ENCODE data around the gene GPR158.
A peak's percentile ranks its signal among the peaks of the same experiment; 100 is the strongest.

GPR158 gene

GRCh38 chr10:25506821-25507335 lies 332.1 kb downstream of the GPR158 start:
- no peaks in the 10 kb centered on the region for H3K79me1 ChIP-seq (ENCODE audit: low read depth, low read length)
- H2BK15ac ChIP-seq (ENCODE audit: low read length), result no peak overlapping the region
- no peak overlapping the region for H3K4ac ChIP-seq (ENCODE audit: low read length)
- no peak overlapping the region for H3K9ac ChIP-seq (ENCODE audit: low read depth, low read length, poor library complexity)
- H4K8ac ChIP-seq (ENCODE audit: low read depth, low read length), result no peak overlapping the region
- no peak overlapping the region for H3K27ac ChIP-seq (replicated peaks; ENCODE audit: low read length)
- no peak overlapping the region for H4K91ac ChIP-seq (ENCODE audit: low read depth, low read length, poor library complexity)
- H3K23ac ChIP-seq (ENCODE audit: low read depth, low read length, poor library complexity), result no peak overlapping the region
- H3K4me2 ChIP-seq (ENCODE audit: insufficient read depth, low read length, poor library complexity, severe bottlenecking), result no peak overlapping the region
- H3K18ac ChIP-seq (ENCODE audit: low read length), result no peak overlapping the region
- H3K4me3 ChIP-seq (ENCODE audit: low read length in 2 of 2), result no peak overlapping the region
- WGBS, 2 donors (ENCODE audit: extremely low coverage in 2 of 2, insufficient read length in 2 of 2, insufficient replicate concordance in 1 of 2), result no CpG with 5 or more reads among the region's 2 CpGs
- H3K36me3 ChIP-seq (replicated peaks in 1 of 2; ENCODE audit: control insufficient read depth in 2 of 2, insufficient read depth in 2 of 2, low read length in 2 of 2), result no peaks in the 10 kb centered on the region
- no peak overlapping the region for H2AFZ ChIP-seq (ENCODE audit: low read length)
- no peak overlapping the region for H2BK5ac ChIP-seq (ENCODE audit: low read length)
- no peaks in the 10 kb centered on the region for H3K9me3 ChIP-seq (replicated peaks in 1 of 2; ENCODE audit: control insufficient read depth in 2 of 2, insufficient read depth in 1 of 2, low read depth in 1 of 2, low read length in 2 of 2)
- no peak overlapping the region for H2BK120ac ChIP-seq (ENCODE audit: low read depth, low read length)
- no peak overlapping the region for H3K14ac ChIP-seq (ENCODE audit: low read length)
- no peak for DNase-seq (ENCODE audit: low spot score)
- peaks cover 7 to 8% of the 10 kb centered on the region in 2 donors for H3K4me1 ChIP-seq (ENCODE audit: control insufficient read depth in 2 of 2, insufficient read depth in 1 of 2, low read depth in 1 of 2, low read length in 2 of 2)
- no peaks in the 10 kb centered on the region for H3K27me3 ChIP-seq (ENCODE audit: control insufficient read depth in 3 of 3, insufficient read depth in 3 of 3, low read depth in 1 of 3, low read length in 3 of 3)
- no peak overlapping the region for H2BK12ac ChIP-seq (ENCODE audit: low read length)
- H2AK5ac ChIP-seq (ENCODE audit: low read depth, low read length), result no peak overlapping the region

DNA sequence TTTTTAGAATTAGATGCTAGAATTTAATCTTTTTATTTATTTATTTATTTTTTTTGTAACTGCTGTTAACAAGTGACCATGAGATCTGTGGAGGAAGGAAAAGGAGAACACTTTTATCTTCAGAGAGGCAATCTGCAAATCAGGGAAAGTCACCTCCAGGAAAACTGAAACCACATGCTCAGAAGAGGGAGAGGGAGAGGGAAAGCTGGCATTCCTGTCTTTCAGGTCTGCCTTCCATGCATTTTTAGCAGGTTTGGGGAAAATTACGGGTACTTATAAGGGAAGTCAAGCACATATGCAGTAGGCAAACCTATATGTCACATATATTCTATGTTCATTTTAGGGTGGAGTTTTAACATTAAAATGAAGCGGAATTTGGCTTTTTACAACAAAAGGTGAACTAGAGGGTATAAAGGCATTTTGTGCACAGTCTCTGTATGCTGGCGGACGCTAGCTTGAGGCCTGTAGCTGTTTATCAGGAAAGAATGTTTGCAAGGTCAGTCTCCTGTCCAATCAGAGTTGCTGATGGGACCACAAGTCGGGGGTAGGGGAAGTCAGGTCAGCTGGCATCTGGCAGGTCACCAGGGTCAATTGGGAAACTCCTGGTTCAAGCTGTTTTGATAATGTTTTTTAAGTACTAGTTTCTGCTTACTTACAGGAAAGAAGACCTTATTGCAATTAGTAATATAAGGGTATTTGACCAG lies 333.5 kb downstream of the GPR158 start:
- H2BK15ac ChIP-seq (ENCODE audit: low read length), result no peak overlapping the region
- no peak overlapping the region for H2AK5ac ChIP-seq (ENCODE audit: low read depth, low read length)
- no peak overlapping the region for H2BK5ac ChIP-seq (ENCODE audit: low read length)
- no peak overlapping the region for H3K14ac ChIP-seq (ENCODE audit: low read length)
- H2BK120ac ChIP-seq (ENCODE audit: low read depth, low read length), result no peak overlapping the region
- H3K18ac ChIP-seq (ENCODE audit: low read length), result no peak overlapping the region
- no peak overlapping the region for H3K4me2 ChIP-seq (ENCODE audit: insufficient read depth, low read length, poor library complexity, severe bottlenecking)
- DNase-seq (ENCODE audit: low spot score), result no peak
- no peaks in the 10 kb centered on the region for H3K36me3 ChIP-seq (replicated peaks in 1 of 2; ENCODE audit: control insufficient read depth in 2 of 2, insufficient read depth in 2 of 2, low read length in 2 of 2)
- no peak overlapping the region for H4K91ac ChIP-seq (ENCODE audit: low read depth, low read length, poor library complexity)
- H3K4ac ChIP-seq (ENCODE audit: low read length), result no peak overlapping the region
- H3K9ac ChIP-seq (ENCODE audit: low read depth, low read length, poor library complexity), result no peak overlapping the region
- WGBS, 2 donors (ENCODE audit: extremely low coverage in 2 of 2, insufficient read length in 2 of 2, insufficient replicate concordance in 1 of 2), result no CpG with 5 or more reads among the region's 5 CpGs
- H3K27me3 ChIP-seq (ENCODE audit: control insufficient read depth in 3 of 3, insufficient read depth in 3 of 3, low read depth in 1 of 3, low read length in 3 of 3), result no peaks in the 10 kb centered on the region
- no peak overlapping the region for H2BK12ac ChIP-seq (ENCODE audit: low read length)
- no peaks in the 10 kb centered on the region for H3K9me3 ChIP-seq (replicated peaks in 1 of 2; ENCODE audit: control insufficient read depth in 2 of 2, insufficient read depth in 1 of 2, low read depth in 1 of 2, low read length in 2 of 2)
- H3K27ac ChIP-seq (replicated peaks; ENCODE audit: low read length), result no peak overlapping the region
- H3K4me1 ChIP-seq (ENCODE audit: control insufficient read depth in 2 of 2, insufficient read depth in 1 of 2, low read depth in 1 of 2, low read length in 2 of 2), result peaks cover 4 to 7% of the 10 kb centered on the region in 2 donors
- H3K23ac ChIP-seq (ENCODE audit: low read depth, low read length, poor library complexity), result no peak overlapping the region
- no peak overlapping the region for H4K8ac ChIP-seq (ENCODE audit: low read depth, low read length)
- H2AFZ ChIP-seq (ENCODE audit: low read length), result peak overlapping the region; percentile 66
- no peak overlapping the region for H3K4me3 ChIP-seq (ENCODE audit: low read length in 2 of 2)
- H3K79me1 ChIP-seq (ENCODE audit: low read depth, low read length), result no peaks in the 10 kb centered on the region

- Histone ChIP-seq H4K91ac (ENCODE audit: low read depth, low read length, poor library complexity) (no peak overlapping the region), H3K27me3 (ENCODE audit: control insufficient read depth in 3 of 3, insufficient read depth in 3 of 3, low read depth in 1 of 3, low read length in 3 of 3) (no peaks in the 10 kb centered on the region), H3K4me1 (ENCODE audit: control insufficient read depth in 2 of 2, insufficient read depth in 1 of 2, low read depth in 1 of 2, low read length in 2 of 2) (peaks cover 4 to 6% of the 10 kb centered on the region in 2 donors), H3K36me3 (replicated peaks in 1 of 2; ENCODE audit: control insufficient read depth in 2 of 2, insufficient read depth in 2 of 2, low read length in 2 of 2) (no peaks in the 10 kb centered on the region), H3K4me2 (ENCODE audit: insufficient read depth, low read length, poor library complexity, severe bottlenecking) (no peak overlapping the region), H2AFZ (ENCODE audit: low read length) (no peak overlapping the region), H3K18ac (ENCODE audit: low read length) (no peak overlapping the region), H3K9ac (ENCODE audit: low read depth, low read length, poor library complexity) (no peak overlapping the region), H3K14ac (ENCODE audit: low read length) (no peak overlapping the region), H4K8ac (ENCODE audit: low read depth, low read length) (no peak overlapping the region), H3K4ac (ENCODE audit: low read length) (no peak overlapping the region), H2BK120ac (ENCODE audit: low read depth, low read length) (no peak overlapping the region), H2BK15ac (ENCODE audit: low read length) (no peak overlapping the region), H2BK12ac (ENCODE audit: low read length) (no peak overlapping the region), H2AK5ac (ENCODE audit: low read depth, low read length) (no peak overlapping the region), H2BK5ac (ENCODE audit: low read length) (no peak overlapping the region), H3K23ac (ENCODE audit: low read depth, low read length, poor library complexity) (no peak overlapping the region), H3K4me3 (ENCODE audit: low read length in 2 of 2) (no peak overlapping the region), H3K79me1 (ENCODE audit: low read depth, low read length) (no peaks in the 10 kb centered on the region), H3K27ac (replicated peaks; ENCODE audit: low read length) (no peak overlapping the region), H3K9me3 (replicated peaks in 1 of 2; ENCODE audit: control insufficient read depth in 2 of 2, insufficient read depth in 1 of 2, low read depth in 1 of 2, low read length in 2 of 2) (no peaks in the 10 kb centered on the region)
- no peak for DNase-seq (ENCODE audit: low spot score)
- no CpG with 5 or more reads among the region's 6 CpGs for WGBS, 2 donors (ENCODE audit: extremely low coverage in 2 of 2, insufficient read length in 2 of 2, insufficient replicate concordance in 1 of 2)
Observed at GRCh38 chr10:25509151-25509550, 334.4 kb downstream of the GPR158 start.

GRCh38 chr10:25522294-25522693 lies 347.5 kb downstream of the GPR158 start:
- Histone ChIP-seq H2BK5ac (ENCODE audit: low read length) (no peak overlapping the region), H3K79me1 (ENCODE audit: low read depth, low read length) (no peaks in the 10 kb centered on the region), H4K8ac (ENCODE audit: low read depth, low read length) (no peak overlapping the region), H3K4me1 (ENCODE audit: control insufficient read depth in 2 of 2, insufficient read depth in 1 of 2, low read depth in 1 of 2, low read length in 2 of 2) (no peaks in the 10 kb centered on the region), H3K27me3 (ENCODE audit: control insufficient read depth in 3 of 3, insufficient read depth in 3 of 3, low read depth in 1 of 3, low read length in 3 of 3) (no peaks in the 10 kb centered on the region), H3K4me3 (ENCODE audit: low read length in 2 of 2) (no peak overlapping the region), H3K14ac (ENCODE audit: low read length) (no peak overlapping the region), H3K4me2 (ENCODE audit: insufficient read depth, low read length, poor library complexity, severe bottlenecking) (no peak overlapping the region), H3K23ac (ENCODE audit: low read depth, low read length, poor library complexity) (no peak overlapping the region), H3K27ac (replicated peaks; ENCODE audit: low read length) (no peak overlapping the region), H2AFZ (ENCODE audit: low read length) (no peak overlapping the region), H3K9me3 (replicated peaks in 1 of 2; ENCODE audit: control insufficient read depth in 2 of 2, insufficient read depth in 1 of 2, low read depth in 1 of 2, low read length in 2 of 2) (no peaks in the 10 kb centered on the region), H2AK5ac (ENCODE audit: low read depth, low read length) (no peak overlapping the region), H2BK15ac (ENCODE audit: low read length) (no peak overlapping the region), H3K4ac (ENCODE audit: low read length) (no peak overlapping the region), H4K91ac (ENCODE audit: low read depth, low read length, poor library complexity) (no peak overlapping the region), H3K18ac (ENCODE audit: low read length) (no peak overlapping the region), H2BK120ac (ENCODE audit: low read depth, low read length) (no peak overlapping the region), H2BK12ac (ENCODE audit: low read length) (no peak overlapping the region), H3K36me3 (replicated peaks in 1 of 2; ENCODE audit: control insufficient read depth in 2 of 2, insufficient read depth in 2 of 2, low read length in 2 of 2) (no peaks in the 10 kb centered on the region), H3K9ac (ENCODE audit: low read depth, low read length, poor library complexity) (no peak overlapping the region)
- no CpG with 5 or more reads among the region's 2 CpGs for whole genome bisulfite sequencing, 2 donors (ENCODE audit: extremely low coverage in 2 of 2, insufficient read length in 2 of 2, insufficient replicate concordance in 1 of 2)
- DNase-seq (ENCODE audit: low spot score), result no peak
